Vagina (tissue), 2 donors: ENCODE data around the gene REEP6.

Source experiments
- POLR2A ChIP-seq, 2 donors: fragments of 450-650 bp; IDR thresholded peaks; one replicate each; pipeline ENCODE4 v1.6.1; 2017; ENCODE audit warnings: antibody characterized with exemption in 2 of 2, mild to moderate bottlenecking in 2 of 2, moderate library complexity in 2 of 2
- TF ChIP-seq, protein P1 (sequence below), 3 experiments: fragments of 450-650 bp in 2 of 3; fragments of 200-600 bp in 1 of 3; sonication (generic) in 1 of 3; IDR thresholded peaks; one replicate each; pipeline ENCODE4 v1.5.1; 2017 to 2019; ENCODE audit warnings: antibody characterized with exemption in 3 of 3, mild to moderate bottlenecking in 2 of 3, moderate library complexity in 2 of 3

- no peak for TF ChIP-seq POLR2A (IDR thresholded peaks at IDR 0.05)
- TF ChIP-seq, protein P1, sequence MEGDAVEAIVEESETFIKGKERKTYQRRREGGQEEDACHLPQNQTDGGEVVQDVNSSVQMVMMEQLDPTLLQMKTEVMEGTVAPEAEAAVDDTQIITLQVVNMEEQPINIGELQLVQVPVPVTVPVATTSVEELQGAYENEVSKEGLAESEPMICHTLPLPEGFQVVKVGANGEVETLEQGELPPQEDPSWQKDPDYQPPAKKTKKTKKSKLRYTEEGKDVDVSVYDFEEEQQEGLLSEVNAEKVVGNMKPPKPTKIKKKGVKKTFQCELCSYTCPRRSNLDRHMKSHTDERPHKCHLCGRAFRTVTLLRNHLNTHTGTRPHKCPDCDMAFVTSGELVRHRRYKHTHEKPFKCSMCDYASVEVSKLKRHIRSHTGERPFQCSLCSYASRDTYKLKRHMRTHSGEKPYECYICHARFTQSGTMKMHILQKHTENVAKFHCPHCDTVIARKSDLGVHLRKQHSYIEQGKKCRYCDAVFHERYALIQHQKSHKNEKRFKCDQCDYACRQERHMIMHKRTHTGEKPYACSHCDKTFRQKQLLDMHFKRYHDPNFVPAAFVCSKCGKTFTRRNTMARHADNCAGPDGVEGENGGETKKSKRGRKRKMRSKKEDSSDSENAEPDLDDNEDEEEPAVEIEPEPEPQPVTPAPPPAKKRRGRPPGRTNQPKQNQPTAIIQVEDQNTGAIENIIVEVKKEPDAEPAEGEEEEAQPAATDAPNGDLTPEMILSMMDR (IDR thresholded peaks at IDR 0.05), result no peak
Observed at GRCh38 chr19:1461862-1462261, 29.1 kb upstream of the REEP6 start.
